HepG2 (cell line): ENCODE results near the gene TAF6. TPM values are rescaled to one million over a fixed set of nuclear protein-coding genes. Genes with fewer than 3 reads are reported as not detected.
A peak's percentile ranks its signal among the peaks of the same experiment; 100 is the strongest.

Experiments used
- HIVEP1 ChIP-seq: sonication (generic); formaldehyde crosslinking; IDR thresholded peaks from 2 replicates; pipeline ENCODE4 v1.4.0; 2020; ENCODE audit warnings: mild to moderate bottlenecking, missing genetic modification reagents
- KDM2A ChIP-seq: sonication (generic); formaldehyde crosslinking; IDR thresholded peaks from 2 replicates; pipeline ENCODE4 v1.4.0; 2020; ENCODE audit warnings: low read depth, missing genetic modification reagents, borderline replicate concordance
- NR2F2 ChIP-seq: IDR thresholded peaks from 2 replicates; pipeline ENCODE4 v1.6.1; 2012; ENCODE audit warnings: low read depth, inconsistent platforms, borderline replicate concordance
- RARA ChIP-seq: IDR thresholded peaks from 2 replicates; pipeline ENCODE4 v1.6.1; 2016; ENCODE audit warnings: missing genetic modification reagents, missing compliant biosample characterization
- SATB2 ChIP-seq: sonication (generic); formaldehyde crosslinking; IDR thresholded peaks from 2 replicates; pipeline ENCODE4 v1.5.0; 2020; ENCODE audit warnings: missing genetic modification reagents
- TBL1XR1 ChIP-seq: fragments of 150-350 bp; IDR thresholded peaks from 2 replicates; pipeline ENCODE4 v1.6.1; 2014; ENCODE audit warnings: borderline replicate concordance, low read length; ENCODE audit not compliant: partially characterized antibody
- ZBTB38 ChIP-seq: sonication (generic); formaldehyde crosslinking; IDR thresholded peaks from 2 replicates; pipeline ENCODE4 v1.5.1; 2020; ENCODE audit warnings: mild to moderate bottlenecking, missing genetic modification reagents
- ZBTB7A ChIP-seq: sonication (generic); formaldehyde crosslinking; IDR thresholded peaks from 2 replicates; pipeline ENCODE4 v1.8.0; 2022; ENCODE audit warnings: mild to moderate bottlenecking, missing genetic modification reagents
- ZNF138 ChIP-seq: sonication (generic); formaldehyde crosslinking; IDR thresholded peaks from 2 replicates; pipeline ENCODE4 v1.5.0; 2020; ENCODE audit warnings: mild to moderate bottlenecking, low read depth, missing genetic modification reagents
- ZNF335 ChIP-seq: sonication (generic); formaldehyde crosslinking; IDR thresholded peaks from 2 replicates; pipeline ENCODE4 v1.4.0; 2020; ENCODE audit warnings: missing genetic modification reagents
- ZNF460 ChIP-seq: sonication (generic); formaldehyde crosslinking; IDR thresholded peaks from 2 replicates; pipeline ENCODE4 v1.5.1; 2020; ENCODE audit warnings: missing genetic modification reagents, mild to moderate bottlenecking, borderline replicate concordance
- ZNF569 ChIP-seq: sonication (generic); formaldehyde crosslinking; IDR thresholded peaks from 2 replicates; pipeline ENCODE4 v1.5.0; 2020; ENCODE audit warnings: mild to moderate bottlenecking, missing genetic modification reagents, moderate library complexity, borderline replicate concordance
- polyA plus RNA-seq, 8 experiments: library from polyadenylated mRNA; depleted of rRNA in 3 of 8; stranded (reverse) in 7 of 8; unstranded in 1 of 8; fragments of >200 nt; fragmentation: Illumina TruSeq in 4 of 8; extraction: Trizol in 4 of 8; gene quantifications; 2 replicates each; pipeline versions ENCODE4 v1.2.1 to v1.2.3, GENCODE V29; 2011 to 2016; ENCODE audit warnings: low read depth in 4 of 8, missing spikeins in 1 of 8, mixed read lengths in 1 of 8; ENCODE audit not compliant: insufficient read depth in 1 of 8
- total RNA-seq, 5 experiments: library from RNA; depleted of rRNA; stranded (reverse); fragments of >200 nt; fragmentation: Illumina TruSeq; extraction: Trizol; gene quantifications; 2 replicates each; pipeline ENCODE4 v1.2.3, GENCODE V29; 2016; ENCODE audit warnings: low read depth in 1 of 5
- TF ChIP-seq, protein P1 (sequence below), 2 experiments: sonication (generic) in 1 of 2; formaldehyde crosslinking in 1 of 2; IDR thresholded peaks; 2 replicates each; pipeline versions ENCODE4 v1.6.1 to v1.9.0; 2014 to 2022; ENCODE audit warnings: antibody characterized with exemption in 1 of 2, borderline replicate concordance in 1 of 2, inconsistent platforms in 1 of 2, low read depth in 1 of 2, missing genetic modification reagents in 1 of 2
- TF ChIP-seq, protein P2 (sequence below): sonication (generic); formaldehyde crosslinking; IDR thresholded peaks from 2 replicates; pipeline ENCODE4 v1.5.1; 2020; ENCODE audit warnings: missing genetic modification reagents, mild to moderate bottlenecking, borderline replicate concordance
- TF ChIP-seq, protein P3 (sequence below): sonication (generic); formaldehyde crosslinking; IDR thresholded peaks from 2 replicates; pipeline ENCODE4 v1.4.0; 2020; ENCODE audit warnings: missing genetic modification reagents, mild to moderate bottlenecking, borderline replicate concordance
- TF ChIP-seq, protein P4 (sequence below): sonication (generic); formaldehyde crosslinking; IDR thresholded peaks from 2 replicates; pipeline ENCODE4 v1.9.0; 2021; ENCODE audit warnings: missing genetic modification reagents, mild to moderate bottlenecking, borderline replicate concordance
- TF ChIP-seq, protein P5 (sequence below): sonication (generic); formaldehyde crosslinking; IDR thresholded peaks from 2 replicates; pipeline ENCODE4 v1.8.0; 2022; ENCODE audit warnings: mild to moderate bottlenecking, missing genetic modification reagents; ENCODE audit not compliant: insufficient replicate concordance

The TAF6 gene
- total and polyA plus RNA-seq, 2 of the 13 experiments (the other 11 are each of a cell fraction or from before 2014, with no cell fraction given): 12.9 to 18.8 TPM

DNA sequence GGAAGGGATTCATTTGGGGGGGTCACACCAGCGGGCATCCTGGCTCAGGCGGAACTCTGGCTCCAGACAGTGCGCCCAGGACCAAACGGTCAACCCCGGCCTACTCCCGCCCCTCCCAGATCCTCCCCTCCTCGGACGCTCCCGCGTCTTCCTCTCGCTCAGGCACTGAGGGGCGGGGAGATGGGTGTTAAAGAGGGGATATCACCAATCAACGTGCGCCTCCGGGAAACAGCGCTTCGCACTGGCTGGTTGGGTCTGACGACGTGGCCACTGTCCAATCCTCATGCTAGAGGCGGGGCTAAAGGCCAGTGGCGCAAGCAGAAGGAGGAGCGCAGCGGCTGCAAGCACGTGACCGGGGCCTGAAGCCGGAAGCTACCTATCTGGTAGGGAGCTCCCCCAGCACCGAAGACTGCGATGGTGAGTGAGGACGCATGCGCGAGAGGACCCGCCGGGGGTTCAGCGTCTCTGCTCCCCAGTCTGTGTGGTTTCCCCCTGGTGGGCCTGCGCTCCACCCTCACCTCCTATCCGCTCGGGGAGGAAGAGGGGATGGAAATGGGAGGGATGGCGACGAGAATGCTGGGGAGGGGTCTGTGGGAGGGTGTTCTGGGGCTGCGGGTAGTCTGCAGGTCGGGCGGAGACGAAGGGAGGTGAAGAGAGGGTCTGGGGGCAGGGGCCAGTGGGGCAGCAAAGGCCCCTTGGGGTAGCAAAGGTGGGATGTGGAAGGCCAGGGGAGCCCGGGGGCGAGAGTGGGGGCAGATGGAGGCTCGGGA is 29.6 kb upstream of the TAF6 start, which contains the start of gene LAMTOR4 (continued):
- TF ChIP-seq, protein P1, sequence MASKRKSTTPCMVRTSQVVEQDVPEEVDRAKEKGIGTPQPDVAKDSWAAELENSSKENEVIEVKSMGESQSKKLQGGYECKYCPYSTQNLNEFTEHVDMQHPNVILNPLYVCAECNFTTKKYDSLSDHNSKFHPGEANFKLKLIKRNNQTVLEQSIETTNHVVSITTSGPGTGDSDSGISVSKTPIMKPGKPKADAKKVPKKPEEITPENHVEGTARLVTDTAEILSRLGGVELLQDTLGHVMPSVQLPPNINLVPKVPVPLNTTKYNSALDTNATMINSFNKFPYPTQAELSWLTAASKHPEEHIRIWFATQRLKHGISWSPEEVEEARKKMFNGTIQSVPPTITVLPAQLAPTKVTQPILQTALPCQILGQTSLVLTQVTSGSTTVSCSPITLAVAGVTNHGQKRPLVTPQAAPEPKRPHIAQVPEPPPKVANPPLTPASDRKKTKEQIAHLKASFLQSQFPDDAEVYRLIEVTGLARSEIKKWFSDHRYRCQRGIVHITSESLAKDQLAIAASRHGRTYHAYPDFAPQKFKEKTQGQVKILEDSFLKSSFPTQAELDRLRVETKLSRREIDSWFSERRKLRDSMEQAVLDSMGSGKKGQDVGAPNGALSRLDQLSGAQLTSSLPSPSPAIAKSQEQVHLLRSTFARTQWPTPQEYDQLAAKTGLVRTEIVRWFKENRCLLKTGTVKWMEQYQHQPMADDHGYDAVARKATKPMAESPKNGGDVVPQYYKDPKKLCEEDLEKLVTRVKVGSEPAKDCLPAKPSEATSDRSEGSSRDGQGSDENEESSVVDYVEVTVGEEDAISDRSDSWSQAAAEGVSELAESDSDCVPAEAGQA (IDR thresholded peaks at IDR 0.05; ENCODE audit: low read depth): 0 out of 2 replicates have a peak, but pooled peaks have one; percentile 34
- TF ChIP-seq, protein P1 (CRISPR knock-in tag; IDR thresholded peaks at IDR 0.05; ENCODE audit: borderline replicate concordance): no peak
- TF ChIP-seq, protein P2, sequence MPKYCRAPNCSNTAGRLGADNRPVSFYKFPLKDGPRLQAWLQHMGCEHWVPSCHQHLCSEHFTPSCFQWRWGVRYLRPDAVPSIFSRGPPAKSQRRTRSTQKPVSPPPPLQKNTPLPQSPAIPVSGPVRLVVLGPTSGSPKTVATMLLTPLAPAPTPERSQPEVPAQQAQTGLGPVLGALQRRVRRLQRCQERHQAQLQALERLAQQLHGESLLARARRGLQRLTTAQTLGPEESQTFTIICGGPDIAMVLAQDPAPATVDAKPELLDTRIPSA (CRISPR knock-in tag): no peak
- no peak for TF ChIP-seq ZBTB38 (CRISPR knock-in tag)
- TF ChIP-seq TBL1XR1: no peak
- peak; percentile 25; the same call in 1 of the 2 replicates for TF ChIP-seq KDM2A (CRISPR knock-in tag)
- TF ChIP-seq ZBTB7A (CRISPR knock-in tag): no peak; the same call in 1 of the 2 replicates
- no peak for TF ChIP-seq ZNF569
- TF ChIP-seq HIVEP1 (CRISPR knock-in tag): peak; percentile 65
- TF ChIP-seq, protein P3, sequence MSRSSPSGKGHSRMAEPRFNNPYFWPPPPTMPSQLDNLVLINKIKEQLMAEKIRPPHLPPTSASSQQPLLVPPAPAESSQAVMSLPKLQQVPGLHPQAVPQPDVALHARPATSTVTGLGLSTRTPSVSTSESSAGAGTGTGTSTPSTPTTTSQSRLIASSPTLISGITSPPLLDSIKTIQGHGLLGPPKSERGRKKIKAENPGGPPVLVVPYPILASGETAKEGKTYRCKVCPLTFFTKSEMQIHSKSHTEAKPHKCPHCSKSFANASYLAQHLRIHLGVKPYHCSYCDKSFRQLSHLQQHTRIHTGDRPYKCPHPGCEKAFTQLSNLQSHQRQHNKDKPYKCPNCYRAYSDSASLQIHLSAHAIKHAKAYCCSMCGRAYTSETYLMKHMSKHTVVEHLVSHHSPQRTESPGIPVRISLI: no peak
- peak; percentile 5; the same call in 1 of the 2 replicates for TF ChIP-seq RARA
- 0 out of 2 replicates have a peak, but pooled peaks have one; percentile 21 for TF ChIP-seq ZNF138 (CRISPR knock-in tag)
- peak; percentile 82; the same call in 1 of the 2 replicates for TF ChIP-seq ZNF335 (CRISPR knock-in tag)
- no peak for TF ChIP-seq NR2F2
- no peak; the same call in 1 of the 2 replicates for TF ChIP-seq ZNF460 (CRISPR knock-in tag)
- TF ChIP-seq, protein P4, sequence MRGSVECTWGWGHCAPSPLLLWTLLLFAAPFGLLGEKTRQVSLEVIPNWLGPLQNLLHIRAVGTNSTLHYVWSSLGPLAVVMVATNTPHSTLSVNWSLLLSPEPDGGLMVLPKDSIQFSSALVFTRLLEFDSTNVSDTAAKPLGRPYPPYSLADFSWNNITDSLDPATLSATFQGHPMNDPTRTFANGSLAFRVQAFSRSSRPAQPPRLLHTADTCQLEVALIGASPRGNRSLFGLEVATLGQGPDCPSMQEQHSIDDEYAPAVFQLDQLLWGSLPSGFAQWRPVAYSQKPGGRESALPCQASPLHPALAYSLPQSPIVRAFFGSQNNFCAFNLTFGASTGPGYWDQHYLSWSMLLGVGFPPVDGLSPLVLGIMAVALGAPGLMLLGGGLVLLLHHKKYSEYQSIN (CRISPR knock-in tag): no peak
- TF ChIP-seq, protein P5, sequence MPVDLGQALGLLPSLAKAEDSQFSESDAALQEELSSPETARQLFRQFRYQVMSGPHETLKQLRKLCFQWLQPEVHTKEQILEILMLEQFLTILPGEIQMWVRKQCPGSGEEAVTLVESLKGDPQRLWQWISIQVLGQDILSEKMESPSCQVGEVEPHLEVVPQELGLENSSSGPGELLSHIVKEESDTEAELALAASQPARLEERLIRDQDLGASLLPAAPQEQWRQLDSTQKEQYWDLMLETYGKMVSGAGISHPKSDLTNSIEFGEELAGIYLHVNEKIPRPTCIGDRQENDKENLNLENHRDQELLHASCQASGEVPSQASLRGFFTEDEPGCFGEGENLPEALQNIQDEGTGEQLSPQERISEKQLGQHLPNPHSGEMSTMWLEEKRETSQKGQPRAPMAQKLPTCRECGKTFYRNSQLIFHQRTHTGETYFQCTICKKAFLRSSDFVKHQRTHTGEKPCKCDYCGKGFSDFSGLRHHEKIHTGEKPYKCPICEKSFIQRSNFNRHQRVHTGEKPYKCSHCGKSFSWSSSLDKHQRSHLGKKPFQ (CRISPR knock-in tag): peak; percentile 92
- no peak for TF ChIP-seq SATB2 (CRISPR knock-in tag)
